Measurements from ENCODE around the gene SH2D4B.
A peak's percentile ranks its signal among the peaks of the same experiment; 100 is the strongest.
"Not testable (repeated sequence)": the region's sequence is repeated elsewhere in the genome, so short reads cannot be mapped to it uniquely, and the experiment has no call there.

The SH2D4B gene

DNA sequence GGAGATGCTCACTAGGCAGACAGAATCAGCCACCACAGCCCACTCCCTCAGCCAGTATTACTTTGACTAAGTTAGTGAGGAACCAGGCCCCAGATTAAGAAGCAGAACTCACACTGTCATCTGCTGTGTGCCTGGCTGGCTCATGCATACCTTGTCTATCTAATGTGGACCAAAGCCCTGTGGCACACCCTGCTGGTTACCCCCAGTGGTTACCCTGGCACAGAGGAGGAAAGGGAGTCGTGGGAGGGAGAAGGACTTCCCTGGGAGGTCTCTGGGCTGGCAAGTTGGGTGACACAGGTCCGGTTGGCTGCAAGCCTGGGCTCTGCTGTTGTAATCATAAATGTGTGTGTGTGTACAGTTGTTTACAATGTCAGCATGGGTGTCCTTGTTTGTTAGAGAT is 7.5 kb upstream of the SH2D4B start:
- in situ Hi-C loops (cut with MboI; ENCODE audit: low pct_unique_long_range_greater_than_20kb, low sequenced_read_pairs, unreplicated experiment), result no loop called here
- TF ChIP-seq, protein P1, sequence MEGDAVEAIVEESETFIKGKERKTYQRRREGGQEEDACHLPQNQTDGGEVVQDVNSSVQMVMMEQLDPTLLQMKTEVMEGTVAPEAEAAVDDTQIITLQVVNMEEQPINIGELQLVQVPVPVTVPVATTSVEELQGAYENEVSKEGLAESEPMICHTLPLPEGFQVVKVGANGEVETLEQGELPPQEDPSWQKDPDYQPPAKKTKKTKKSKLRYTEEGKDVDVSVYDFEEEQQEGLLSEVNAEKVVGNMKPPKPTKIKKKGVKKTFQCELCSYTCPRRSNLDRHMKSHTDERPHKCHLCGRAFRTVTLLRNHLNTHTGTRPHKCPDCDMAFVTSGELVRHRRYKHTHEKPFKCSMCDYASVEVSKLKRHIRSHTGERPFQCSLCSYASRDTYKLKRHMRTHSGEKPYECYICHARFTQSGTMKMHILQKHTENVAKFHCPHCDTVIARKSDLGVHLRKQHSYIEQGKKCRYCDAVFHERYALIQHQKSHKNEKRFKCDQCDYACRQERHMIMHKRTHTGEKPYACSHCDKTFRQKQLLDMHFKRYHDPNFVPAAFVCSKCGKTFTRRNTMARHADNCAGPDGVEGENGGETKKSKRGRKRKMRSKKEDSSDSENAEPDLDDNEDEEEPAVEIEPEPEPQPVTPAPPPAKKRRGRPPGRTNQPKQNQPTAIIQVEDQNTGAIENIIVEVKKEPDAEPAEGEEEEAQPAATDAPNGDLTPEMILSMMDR (IDR thresholded peaks at IDR 0.05; ENCODE audit: extremely low read depth, insufficient read depth, missing control alignments), result no peak
- no peak for DNase-seq (ENCODE audit: low spot score)

DNA sequence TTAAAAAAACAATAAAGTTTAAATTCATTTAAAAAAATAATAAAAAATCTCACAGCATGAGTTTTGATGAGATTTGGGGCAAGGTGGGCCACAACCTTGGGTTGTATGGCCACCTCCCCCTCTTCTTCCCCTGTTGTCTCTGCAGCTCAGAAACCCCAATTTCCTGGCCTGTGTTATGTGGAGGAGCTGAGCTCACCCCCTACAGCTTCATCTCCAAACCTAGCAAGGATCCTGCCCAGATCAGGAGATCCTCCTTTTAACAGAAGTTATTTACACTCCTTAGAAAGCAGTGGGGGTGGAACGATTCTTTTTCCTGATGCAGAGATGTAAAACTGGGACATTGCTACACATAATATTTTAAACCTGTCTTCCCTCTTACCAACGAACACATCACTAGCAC is 6.9 kb upstream of the SH2D4B start:
- no peak for DNase-seq (ENCODE audit: low spot score)
- in situ Hi-C loops (cut with MboI; ENCODE audit: low pct_unique_long_range_greater_than_20kb, low sequenced_read_pairs, unreplicated experiment), result no loop called here
- TF ChIP-seq, protein P1 (IDR thresholded peaks at IDR 0.05; ENCODE audit: extremely low read depth, insufficient read depth, missing control alignments), result no peak

DNA sequence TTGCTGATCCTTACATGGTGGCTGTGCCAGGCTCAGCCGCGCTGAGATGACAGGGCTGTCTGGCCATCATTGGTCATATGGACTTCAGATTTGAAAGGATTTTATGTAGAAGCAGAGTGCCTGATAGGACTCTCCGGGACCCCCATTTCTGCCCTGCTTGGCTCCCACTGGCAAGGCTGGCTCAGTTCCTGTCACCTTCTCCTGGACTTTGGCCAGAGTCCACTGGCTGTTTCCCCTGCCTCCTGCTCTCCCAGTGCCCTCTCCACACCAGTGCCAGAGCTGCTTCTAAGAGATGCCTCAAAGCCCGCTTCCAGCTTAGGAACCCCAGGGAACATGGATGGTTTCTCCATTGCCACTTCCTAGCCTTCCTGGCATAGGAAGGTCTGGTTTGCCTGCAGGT is 5.1 kb upstream of the SH2D4B start:
- DNase-seq (ENCODE audit: low spot score), result no peak
- TF ChIP-seq, protein P1 (IDR thresholded peaks at IDR 0.05; ENCODE audit: extremely low read depth, insufficient read depth, missing control alignments), result no peak
- in situ Hi-C loops (cut with MboI; ENCODE audit: low pct_unique_long_range_greater_than_20kb, low sequenced_read_pairs, unreplicated experiment), result no loop called here

DNA sequence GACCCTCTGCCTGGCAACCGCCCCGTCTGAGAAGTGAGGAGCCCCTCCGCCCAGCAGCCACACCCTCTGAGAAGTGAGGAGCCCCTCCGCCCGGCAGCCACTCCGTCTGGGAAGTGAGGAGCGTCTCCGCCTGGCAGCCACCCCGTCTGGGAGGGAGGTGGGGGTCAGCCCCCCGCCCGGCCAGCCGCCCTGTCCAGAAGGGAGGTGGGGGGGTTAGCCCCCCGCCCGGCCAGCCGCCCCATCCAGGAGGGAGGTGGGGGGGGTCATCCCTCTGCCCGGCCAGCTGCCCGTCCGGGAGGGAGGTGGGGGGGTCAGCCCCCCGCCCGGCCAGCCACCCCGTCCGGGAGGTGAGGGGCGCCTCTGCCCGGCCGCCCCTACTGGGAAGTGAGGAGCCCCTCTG is 3.6 kb upstream of the SH2D4B start:
- DNase-seq (ENCODE audit: low spot score); in situ Hi-C loops (cut with MboI; ENCODE audit: low pct_unique_long_range_greater_than_20kb, low sequenced_read_pairs, unreplicated experiment): not testable (repeated sequence)

DNA sequence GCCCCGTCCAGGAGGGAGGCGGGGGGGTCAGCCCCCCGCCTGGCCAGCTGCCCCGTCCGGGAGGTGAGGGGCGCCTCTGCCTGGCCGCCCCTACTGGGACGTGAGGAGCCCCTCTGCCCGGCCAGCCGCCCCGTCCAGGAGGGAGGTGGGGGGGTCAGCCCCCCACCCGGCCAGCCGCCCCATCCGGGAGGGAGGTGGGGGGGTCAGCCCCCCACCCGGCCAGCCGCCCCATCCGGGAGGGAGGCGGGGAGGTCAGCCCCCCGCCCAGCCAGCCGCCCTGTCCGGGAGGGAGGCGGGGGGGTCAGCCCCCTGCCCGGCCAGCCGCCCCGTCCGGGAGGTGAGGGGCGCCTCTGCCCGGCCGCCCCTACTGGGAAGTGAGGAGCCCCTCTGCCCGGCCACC is 3.1 kb upstream of the SH2D4B start:
- DNase-seq (ENCODE audit: low spot score); in situ Hi-C loops (cut with MboI; ENCODE audit: low pct_unique_long_range_greater_than_20kb, low sequenced_read_pairs, unreplicated experiment): not testable (repeated sequence)

DNA sequence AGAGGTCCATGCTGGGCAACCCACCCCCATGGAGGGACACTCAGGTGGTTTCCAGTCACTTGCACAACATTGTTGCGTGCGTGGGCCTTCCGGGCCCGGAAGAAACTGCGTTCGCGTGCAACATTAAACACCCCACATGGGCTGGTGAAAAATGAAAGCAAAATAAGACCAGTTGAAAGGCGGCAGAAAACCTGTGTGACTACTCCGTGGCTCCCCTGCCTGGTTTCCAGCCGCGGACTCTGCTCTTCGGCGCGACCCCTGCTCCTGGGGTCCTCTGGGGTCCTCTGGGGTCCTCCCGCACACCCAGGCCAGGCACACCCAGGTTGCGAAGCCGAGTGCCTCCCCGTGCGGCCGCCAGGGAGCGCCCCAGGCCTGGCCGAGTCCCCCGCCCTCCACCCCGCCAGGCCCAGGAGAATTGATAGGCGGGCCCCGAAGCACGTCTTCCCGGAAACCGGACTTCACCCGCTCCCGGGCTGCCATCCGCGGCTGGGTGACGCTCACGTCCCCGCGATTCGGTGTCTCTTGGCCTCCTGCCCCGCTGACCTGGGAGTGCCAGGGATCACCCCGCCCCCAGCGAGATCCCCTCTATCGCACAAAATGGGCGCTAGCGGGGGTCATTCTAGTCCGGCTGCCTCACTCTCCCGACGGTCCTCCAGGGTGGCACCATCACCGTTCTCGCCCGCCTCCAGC is 1.9 kb upstream of the SH2D4B start:
- TF ChIP-seq, protein P1 (IDR thresholded peaks at IDR 0.05; ENCODE audit: extremely low read depth, insufficient read depth, missing control alignments), result peak; percentile 77
- peak; percentile 88 for DNase-seq (ENCODE audit: low spot score)
- in situ Hi-C loops (cut with MboI; ENCODE audit: low pct_unique_long_range_greater_than_20kb, low sequenced_read_pairs, unreplicated experiment), result no loop called here

DNA sequence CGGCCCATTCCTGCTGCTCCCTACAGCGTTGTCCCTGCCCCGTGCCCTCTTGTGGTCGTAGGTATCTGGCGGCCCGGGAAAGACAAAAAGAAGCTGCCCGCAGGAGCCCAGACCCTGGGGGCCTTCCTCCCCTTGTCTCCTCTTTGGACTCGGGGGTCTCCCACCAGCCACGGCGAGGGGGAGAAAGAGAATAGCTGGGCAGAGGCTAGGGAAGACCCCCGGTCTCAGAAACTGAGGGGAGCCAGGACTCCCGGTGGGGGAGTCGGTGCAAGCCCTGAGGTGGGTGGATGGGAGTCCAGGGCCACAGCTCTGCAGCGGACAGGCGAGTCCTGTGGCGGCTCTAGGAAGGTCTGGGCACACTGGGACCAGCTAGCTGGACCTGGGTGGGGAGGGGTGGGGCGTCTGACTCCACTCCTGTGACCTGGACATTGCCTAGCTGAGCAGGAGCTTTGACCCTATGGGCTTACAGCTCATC is 1.3 kb upstream of the SH2D4B start:
- in situ Hi-C loops (cut with MboI; ENCODE audit: low pct_unique_long_range_greater_than_20kb, low sequenced_read_pairs, unreplicated experiment), result no loop called here
- TF ChIP-seq, protein P1 (IDR thresholded peaks at IDR 0.05; ENCODE audit: extremely low read depth, insufficient read depth, missing control alignments), result no peak
- no peak for DNase-seq (ENCODE audit: low spot score)
